GM15510 (cell line): ENCODE data around the gene NUDT21.

Experiments used
- POLR2A ChIP-seq: IDR thresholded peaks from 3 replicates; pipeline ENCODE4 v1.6.1; 2011; ENCODE audit warnings: borderline replicate concordance; ENCODE audit not compliant: insufficient read length; ENCODE audit errors: extremely low read depth

NUDT21 gene

DNA sequence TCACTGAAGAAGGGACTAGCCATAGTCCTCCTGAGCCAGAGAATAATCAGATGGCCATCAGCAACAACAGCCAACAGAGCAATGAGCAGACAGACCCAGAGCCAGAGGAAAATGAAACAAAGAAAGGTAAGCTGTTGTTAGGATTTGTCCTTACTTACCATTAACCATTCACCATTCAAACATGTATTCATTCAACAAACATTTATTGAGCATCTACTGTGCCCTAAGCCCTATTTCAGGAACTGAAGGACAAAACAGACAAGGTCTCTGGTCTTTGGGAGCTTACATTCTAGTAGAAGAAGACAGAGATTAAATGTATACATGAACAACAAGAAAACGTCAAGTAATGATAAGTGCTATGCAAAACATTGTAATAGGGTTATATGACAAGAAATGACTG lies 19.5 kb upstream of the NUDT21 start:
- TF ChIP-seq POLR2A: no peak

DNA sequence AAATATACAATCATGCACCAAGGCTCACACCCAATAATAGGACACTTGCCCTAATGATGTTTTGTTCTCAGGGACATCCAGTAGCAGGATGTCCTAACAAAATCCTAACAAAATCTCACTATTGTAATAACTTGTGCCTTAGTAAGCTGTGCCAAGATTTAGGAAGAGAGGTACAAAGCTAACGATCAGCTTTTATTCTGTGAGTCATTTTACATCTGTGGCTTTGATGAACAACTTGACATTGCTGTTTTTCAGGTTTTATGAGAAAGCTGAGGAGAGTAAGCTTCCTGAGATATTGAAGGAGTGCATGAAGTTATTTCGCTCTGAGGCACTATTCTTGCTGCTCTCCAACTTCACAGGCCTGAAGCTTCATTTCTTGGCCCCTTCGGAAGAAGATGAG lies 19.1 kb upstream of the NUDT21 start:
- TF ChIP-seq POLR2A: no peak

DNA sequence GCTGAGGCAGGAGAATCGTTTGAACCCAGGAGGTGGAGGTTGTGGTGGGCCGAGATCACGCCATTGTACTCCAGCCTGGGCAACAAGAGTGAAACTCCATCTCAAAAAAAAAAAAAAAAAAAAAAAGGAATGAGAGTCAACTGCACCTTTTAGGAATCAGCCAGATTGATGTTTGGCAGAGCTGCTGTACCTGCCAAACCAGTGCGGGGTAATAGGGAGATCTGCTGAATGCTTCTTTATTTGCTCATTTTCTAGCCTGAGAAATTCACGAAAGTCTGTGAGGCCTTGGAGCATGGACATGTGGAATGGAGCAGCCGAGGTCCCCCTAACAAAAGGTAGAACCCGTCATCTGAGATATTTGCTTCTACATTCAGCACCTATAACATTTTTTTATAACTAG lies 18.6 kb upstream of the NUDT21 start:
- no peak for TF ChIP-seq POLR2A

GRCh38 chr16:56468800-56469199 lies 17.7 kb upstream of the NUDT21 start:
- TF ChIP-seq POLR2A: no peak

DNA sequence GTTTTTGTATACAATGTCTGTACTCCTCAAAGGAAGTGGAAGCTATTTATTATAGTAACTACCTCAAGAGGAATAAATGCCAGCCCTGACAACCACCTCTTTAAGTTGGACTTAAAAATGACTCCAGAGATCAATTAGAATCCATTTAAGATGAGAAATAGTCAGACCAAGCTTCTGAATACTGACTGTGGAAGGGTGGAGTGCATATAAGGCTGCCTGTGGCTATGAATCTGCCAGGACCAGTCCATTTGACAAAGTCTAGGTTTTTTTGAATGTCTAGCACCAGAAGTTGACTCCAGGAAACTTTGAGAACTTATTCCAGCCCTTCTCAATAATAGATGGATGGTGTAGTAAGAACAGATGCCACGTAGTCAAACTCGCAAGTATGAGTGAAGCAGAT lies 15.2 kb upstream of the NUDT21 start:
- no peak for TF ChIP-seq POLR2A

GRCh38 chr16:56463153-56463552 lies 12.0 kb upstream of the NUDT21 start:
- no peak for TF ChIP-seq POLR2A

DNA sequence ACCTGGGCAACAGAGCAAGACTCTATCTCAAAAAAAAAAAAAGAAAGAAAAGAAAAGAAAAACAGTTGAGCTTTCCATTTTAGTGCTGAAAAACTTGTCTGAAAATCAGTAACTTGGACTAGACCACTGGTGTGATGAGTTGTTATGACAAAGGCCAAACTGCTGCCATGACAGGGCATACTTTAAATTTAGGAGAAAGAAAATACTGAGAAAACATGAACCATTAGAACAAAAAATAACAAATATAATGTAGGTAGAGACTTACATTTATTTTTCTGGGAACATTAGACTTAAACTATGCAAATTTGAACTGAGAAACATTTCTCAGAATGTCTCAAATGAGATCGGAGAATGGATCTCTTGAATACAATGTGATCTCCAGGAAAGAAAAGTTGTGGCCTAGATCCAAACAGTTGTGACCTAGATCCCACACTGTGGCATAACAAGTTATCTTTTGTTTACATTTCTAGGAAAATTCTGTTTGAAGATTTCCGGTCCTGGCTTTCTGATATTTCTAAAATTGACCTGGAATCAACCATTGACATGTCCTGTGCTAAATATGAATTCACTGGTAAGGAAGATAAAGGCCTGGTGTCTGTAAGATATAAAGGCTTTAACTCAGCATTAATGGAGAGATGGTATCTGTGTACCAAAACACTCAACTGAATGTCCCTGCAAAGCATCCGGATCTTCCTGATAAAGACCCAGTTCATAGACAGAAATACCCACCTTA lies 11.1 kb upstream of the NUDT21 start:
- TF ChIP-seq POLR2A: no peak

GRCh38 chr16:56460101-56460500 lies 9.0 kb upstream of the NUDT21 start:
- no peak for TF ChIP-seq POLR2A

GRCh38 chr16:56457927-56458470 lies 6.9 kb upstream of the NUDT21 start:
- no peak for TF ChIP-seq POLR2A

DNA sequence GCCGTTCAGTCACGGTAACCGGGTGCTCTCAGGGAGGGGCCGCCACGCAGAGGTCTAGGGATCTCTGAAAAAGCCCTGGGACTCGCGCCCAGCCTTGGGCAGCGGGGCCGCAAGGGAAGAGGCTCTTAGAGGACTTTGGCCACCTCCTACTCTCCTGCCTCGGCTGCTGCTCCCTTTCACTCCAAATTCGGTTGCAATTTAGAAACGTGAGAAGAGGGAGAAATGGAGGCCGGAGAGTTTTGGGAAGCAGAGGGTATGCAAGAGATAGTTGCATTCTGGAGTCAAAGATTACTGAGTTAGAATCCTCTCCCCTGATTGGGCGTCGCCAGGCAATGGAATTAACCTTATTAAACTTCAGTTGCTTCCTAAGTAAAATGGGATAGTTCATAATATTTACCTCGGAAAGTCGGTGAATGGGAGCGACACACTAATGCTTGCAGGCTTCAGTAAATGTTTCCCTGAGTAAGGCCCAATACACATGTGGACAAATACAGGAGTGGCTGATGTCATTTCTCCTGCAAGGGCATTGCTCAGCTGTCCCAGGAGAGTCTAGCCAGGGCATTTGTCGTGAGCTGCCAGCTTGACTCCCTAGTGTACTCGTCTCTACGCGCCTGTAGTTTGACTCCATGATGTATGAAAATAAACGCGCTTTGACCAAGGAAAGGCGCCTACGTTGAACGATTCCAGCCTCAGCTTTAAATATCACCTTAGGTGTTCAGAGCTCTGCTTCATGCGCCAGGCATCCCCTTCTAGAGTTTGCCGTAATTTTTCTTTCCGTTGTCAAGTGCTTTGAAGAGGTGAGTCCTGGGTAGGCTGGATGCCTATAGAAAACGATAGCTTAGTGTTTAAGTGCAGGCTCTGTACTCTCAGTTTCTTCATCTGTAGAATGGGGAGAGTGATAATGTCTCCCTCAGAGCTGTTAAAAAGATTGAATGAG lies 889 bp upstream of the NUDT21 start:
- no peak for TF ChIP-seq POLR2A

DNA sequence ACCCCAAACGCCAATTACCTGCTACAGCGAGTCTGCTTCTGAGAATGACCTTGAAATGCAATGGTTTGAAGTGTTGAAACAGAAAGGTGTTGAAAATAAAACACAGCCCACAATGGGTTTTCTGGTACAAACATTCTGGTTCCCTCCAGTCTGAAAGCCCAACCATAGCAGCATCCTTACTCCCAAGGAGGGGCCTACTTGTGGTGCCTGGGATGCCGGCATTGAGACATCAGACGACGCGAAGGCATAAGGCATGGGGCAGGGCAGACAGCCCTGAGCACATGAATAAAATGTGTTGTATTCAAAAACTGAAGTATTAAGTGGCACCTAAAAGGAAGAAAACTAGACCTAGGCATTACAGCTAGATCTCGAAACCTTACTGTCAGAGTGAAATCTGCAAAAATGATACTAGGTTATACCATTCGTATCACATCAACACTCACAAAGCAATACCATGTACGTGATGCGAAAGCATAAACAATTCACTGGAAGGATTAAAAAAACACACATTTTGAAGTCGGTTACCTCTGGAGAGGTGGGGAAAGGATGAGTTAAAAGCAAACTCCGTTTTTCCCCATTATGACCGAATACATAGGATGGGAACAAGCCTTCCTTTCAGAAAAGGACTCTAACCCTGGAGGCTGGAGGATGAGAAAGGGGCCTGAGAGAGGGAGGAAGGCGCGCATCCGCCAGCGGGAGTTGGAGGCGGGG lies 702 bp downstream of the NUDT21 start:
- TF ChIP-seq POLR2A: no peak

DNA sequence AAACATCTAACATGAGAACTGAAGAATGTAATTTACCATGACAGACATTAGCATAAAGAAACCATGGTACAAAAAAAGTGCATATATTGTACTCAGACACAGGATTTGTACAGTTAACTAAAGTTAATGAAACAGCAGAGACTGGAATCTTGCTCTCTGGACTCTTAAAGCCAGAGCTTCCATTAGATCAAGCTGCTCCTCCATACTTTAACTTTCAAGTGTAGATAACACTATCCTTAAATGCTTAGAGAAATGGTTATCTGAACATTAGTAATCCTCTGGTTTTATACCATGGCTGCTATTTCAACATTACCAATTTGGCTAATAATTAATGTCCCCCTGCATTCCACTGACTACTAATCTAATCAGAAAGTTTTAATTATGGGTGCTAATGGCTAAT lies 3.1 kb downstream of the NUDT21 start:
- TF ChIP-seq POLR2A: no peak

GRCh38 chr16:56447286-56447685 lies 3.8 kb downstream of the NUDT21 start:
- TF ChIP-seq POLR2A: no peak

GRCh38 chr16:56438038-56438437 lies 13.1 kb downstream of the NUDT21 start:
- TF ChIP-seq POLR2A: no peak

DNA sequence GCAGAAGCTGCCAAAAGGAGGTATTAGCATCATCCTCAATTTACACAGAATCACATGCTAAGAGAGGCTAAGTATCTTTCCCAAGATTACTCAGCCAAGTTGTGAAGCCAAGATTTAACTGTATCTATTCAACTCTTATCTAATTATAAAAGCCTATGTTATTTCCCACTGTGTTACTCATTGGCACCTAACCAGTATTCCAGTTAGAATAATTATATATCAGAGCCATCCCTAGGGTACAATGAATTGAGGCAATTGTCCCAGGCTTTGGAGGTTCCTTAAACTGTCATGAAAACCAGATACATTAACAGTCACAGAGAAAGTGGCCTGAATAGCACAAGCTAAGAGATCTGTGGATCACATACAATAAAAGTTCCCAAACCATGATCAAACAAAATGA lies 14.9 kb downstream of the NUDT21 start:
- no peak for TF ChIP-seq POLR2A
